Measurements from ENCODE around the gene ARVCF.

The ARVCF gene

DNA sequence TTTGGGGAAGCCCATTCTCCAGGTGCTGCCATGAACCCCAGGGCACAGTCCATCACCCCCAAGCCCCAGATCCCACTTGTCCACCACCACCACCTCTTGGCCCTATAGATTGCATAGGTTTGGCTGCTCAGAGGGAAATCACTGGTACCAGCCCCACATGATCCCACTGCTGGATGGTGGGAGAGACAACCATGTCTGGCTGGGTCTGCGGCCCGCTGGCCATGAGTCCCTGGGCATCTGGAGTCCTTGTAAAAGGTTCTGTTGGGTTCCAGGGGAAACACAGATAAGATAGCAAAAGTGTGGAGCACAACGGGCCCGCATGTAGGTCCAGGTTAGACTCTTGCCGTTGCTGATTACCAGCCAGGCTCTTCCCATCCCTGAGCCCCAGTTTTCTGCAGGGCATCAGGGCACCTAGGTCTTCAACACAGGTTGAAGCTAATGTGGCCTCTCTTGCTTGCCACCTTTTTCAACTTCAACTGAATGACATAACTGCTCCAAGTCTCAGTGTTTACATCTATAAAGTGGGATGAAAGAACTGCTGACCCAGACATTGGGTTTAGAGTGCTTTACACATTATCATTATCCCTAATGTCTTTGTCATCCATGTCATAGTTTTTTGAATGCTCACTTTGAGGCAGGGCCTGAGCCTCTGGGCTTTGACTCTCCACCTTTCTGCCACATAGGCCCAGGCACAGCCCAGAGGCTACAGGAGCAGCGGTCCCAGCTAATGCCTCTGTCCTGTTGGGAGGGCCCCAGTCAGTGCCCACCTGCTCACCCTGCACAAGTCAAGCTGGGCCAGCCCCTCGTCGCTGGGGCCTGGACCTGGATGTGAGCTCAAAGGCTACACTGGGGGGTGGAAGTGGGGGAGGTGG, 3.3 kb upstream of the ARVCF start (continued):
- TF ChIP-seq, protein P1, sequence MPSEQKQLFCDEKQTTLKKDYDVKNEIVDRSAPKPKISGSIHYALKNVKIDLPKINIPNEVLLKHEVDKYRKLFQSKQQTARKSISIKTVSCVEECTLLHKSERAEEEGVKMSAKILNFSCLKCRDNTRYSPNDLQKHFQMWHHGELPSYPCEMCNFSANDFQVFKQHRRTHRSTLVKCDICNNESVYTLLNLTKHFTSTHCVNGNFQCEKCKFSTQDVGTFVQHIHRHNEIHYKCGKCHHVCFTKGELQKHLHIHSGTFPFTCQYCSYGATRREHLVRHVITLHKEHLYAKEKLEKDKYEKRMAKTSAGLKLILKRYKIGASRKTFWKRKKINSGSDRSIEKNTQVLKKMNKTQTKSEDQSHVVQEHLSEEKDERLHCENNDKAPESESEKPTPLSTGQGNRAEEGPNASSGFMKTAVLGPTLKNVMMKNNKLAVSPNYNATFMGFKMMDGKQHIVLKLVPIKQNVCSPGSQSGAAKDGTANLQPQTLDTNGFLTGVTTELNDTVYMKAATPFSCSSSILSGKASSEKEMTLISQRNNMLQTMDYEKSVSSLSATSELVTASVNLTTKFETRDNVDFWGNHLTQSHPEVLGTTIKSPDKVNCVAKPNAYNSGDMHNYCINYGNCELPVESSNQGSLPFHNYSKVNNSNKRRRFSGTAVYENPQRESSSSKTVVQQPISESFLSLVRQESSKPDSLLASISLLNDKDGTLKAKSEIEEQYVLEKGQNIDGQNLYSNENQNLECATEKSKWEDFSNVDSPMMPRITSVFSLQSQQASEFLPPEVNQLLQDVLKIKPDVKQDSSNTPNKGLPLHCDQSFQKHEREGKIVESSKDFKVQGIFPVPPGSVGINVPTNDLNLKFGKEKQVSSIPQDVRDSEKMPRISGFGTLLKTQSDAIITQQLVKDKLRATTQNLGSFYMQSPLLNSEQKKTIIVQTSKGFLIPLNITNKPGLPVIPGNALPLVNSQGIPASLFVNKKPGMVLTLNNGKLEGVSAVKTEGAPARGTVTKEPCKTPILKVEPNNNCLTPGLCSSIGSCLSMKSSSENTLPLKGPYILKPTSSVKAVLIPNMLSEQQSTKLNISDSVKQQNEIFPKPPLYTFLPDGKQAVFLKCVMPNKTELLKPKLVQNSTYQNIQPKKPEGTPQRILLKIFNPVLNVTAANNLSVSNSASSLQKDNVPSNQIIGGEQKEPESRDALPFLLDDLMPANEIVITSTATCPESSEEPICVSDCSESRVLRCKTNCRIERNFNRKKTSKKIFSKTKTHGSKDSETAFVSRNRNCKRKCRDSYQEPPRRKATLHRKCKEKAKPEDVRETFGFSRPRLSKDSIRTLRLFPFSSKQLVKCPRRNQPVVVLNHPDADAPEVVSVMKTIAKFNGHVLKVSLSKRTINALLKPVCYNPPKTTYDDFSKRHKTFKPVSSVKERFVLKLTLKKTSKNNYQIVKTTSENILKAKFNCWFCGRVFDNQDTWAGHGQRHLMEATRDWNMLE (tag by site-specific recombination; conservative IDR thresholded peaks at IDR 0.05; ENCODE audit: low read depth): no peak
- TF ChIP-seq, protein P2, sequence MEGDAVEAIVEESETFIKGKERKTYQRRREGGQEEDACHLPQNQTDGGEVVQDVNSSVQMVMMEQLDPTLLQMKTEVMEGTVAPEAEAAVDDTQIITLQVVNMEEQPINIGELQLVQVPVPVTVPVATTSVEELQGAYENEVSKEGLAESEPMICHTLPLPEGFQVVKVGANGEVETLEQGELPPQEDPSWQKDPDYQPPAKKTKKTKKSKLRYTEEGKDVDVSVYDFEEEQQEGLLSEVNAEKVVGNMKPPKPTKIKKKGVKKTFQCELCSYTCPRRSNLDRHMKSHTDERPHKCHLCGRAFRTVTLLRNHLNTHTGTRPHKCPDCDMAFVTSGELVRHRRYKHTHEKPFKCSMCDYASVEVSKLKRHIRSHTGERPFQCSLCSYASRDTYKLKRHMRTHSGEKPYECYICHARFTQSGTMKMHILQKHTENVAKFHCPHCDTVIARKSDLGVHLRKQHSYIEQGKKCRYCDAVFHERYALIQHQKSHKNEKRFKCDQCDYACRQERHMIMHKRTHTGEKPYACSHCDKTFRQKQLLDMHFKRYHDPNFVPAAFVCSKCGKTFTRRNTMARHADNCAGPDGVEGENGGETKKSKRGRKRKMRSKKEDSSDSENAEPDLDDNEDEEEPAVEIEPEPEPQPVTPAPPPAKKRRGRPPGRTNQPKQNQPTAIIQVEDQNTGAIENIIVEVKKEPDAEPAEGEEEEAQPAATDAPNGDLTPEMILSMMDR (tag by site-specific recombination; IDR thresholded peaks at IDR 0.05): no peak
- TF ChIP-seq ZNF37A (tag by site-specific recombination; IDR thresholded peaks at IDR 0.05): no peak
- TF ChIP-seq ZNF560 (tag by site-specific recombination; IDR thresholded peaks at IDR 0.05; ENCODE audit: borderline replicate concordance): no peak
- TF ChIP-seq, protein P3, sequence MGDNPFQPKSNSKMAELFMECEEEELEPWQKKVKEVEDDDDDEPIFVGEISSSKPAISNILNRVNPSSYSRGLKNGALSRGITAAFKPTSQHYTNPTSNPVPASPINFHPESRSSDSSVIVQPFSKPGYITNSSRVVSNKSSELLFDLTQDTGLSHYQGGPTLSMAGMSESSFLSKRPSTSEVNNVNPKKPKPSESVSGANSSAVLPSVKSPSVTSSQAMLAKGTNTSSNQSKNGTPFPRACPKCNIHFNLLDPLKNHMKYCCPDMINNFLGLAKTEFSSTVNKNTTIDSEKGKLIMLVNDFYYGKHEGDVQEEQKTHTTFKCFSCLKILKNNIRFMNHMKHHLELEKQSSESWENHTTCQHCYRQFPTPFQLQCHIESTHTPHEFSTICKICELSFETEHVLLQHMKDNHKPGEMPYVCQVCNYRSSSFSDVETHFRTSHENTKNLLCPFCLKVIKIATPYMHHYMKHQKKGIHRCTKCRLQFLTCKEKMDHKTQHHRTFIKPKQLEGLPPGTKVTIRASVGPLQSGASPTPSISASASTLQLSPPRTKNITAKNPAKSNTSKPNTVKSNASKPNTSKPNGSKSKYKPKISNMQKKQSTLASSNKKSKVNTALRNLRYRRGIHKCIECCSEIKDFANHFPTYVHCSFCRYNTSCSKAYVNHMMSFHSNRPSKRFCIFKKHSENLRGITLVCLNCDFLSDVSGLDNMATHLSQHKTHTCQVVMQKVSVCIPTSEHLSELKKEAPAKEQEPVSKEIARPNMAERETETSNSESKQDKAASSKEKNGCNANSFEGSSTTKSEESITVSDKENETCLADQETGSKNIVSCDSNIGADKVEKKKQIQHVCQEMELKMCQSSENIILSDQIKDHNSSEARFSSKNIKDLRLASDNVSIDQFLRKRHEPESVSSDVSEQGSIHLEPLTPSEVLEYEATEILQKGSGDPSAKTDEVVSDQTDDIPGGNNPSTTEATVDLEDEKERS (tag by site-specific recombination; IDR thresholded peaks at IDR 0.05): no peak
- no peak for TF ChIP-seq ZBTB1 (tag by site-specific recombination; IDR thresholded peaks at IDR 0.05)
- TF ChIP-seq MEIS1 (CRISPR knock-in tag; IDR thresholded peaks at IDR 0.05; ENCODE audit: borderline replicate concordance): no peak
- TF ChIP-seq ZNF335 (tag by site-specific recombination; conservative IDR thresholded peaks at IDR 0.05): no peak
- TF ChIP-seq ZBTB8A (tag by site-specific recombination; IDR thresholded peaks at IDR 0.05): no peak
- no peak for TF ChIP-seq SALL2 (tag by site-specific recombination; IDR thresholded peaks at IDR 0.05; ENCODE audit: borderline replicate concordance)

DNA sequence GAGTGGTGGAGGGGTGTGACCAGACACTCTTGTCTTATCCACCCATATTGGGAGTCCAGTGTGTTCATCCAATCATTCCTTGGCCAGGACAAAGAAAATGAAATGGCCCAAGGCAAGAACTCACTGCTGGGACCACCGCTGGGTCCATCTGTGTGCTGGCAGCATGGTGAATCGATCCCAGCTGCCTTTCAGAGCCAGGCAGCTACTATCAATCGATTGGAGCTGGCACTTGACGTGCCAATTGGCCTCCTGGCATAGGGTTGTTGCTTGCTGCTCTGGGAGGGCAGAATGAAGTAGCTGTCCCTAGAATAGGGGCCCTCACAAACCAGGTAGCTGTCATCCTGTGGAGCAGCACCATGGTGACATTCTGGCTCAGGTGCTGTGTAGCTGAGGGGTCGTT, 1.4 kb upstream of the ARVCF start:
- no peaks in the 10 kb centered on the region for H3K36me3 ChIP-seq (ENCODE audit: control insufficient read depth in 2 of 2, insufficient read depth in 1 of 2, low read length in 2 of 2)
- POLR2A ChIA-PET: interaction anchor here (1.2 kb wide), 1 partner anchor 62 kb away, joined by 3 read pairs; the partner anchor contains the start of gene DGCR8
- H3K27ac ChIP-seq (ENCODE audit: extremely low read depth, low read depth, low read length): no peak overlapping the region
- H3K4me3 ChIP-seq (ENCODE audit: low read depth, low read length): no peak overlapping the region
- TF ChIP-seq ZNF707 (tag by site-specific recombination; IDR thresholded peaks at IDR 0.05): no peak
- TF ChIP-seq SP2 (tag by site-specific recombination; IDR thresholded peaks at IDR 0.05): no peak
- H3K4me1 ChIP-seq (ENCODE audit: control insufficient read depth, insufficient read depth, low read length): no peaks in the 10 kb centered on the region
- H3K9me3 ChIP-seq (ENCODE audit: control insufficient read depth, insufficient read depth, low read depth, low read length): no peaks in the 10 kb centered on the region
- CTCF ChIA-PET: interaction anchor here (1.3 to 1.5 kb wide), 3 partner anchors 47 to 65 kb away, joined by 4 to 5 read pairs (median 5); no protein-coding TSS in a partner anchor
